Left ventricle myocardium inferior (tissue), 1 donor: ENCODE results near the gene HEXA. TPM values are rescaled to one million over a fixed set of nuclear protein-coding genes. Genes with fewer than 3 reads are reported as not detected.
A peak's percentile ranks its signal among the peaks of the same experiment; 100 is the strongest.
"Not testable (repeated sequence)": the region's sequence is repeated elsewhere in the genome, so short reads cannot be mapped to it uniquely, and the experiment has no call there.

Experiments
- DNase-seq: peaks from one replicate; pipeline ENCODE4 v3.0.0-alpha.2; 2020
- H3K27ac ChIP-seq: fragments of 200-600 bp; replicated peaks from 2 replicates; pipeline ENCODE4 v1.8.0; 2021
- H3K27me3 ChIP-seq: fragments of 200-600 bp; 2 replicates; pipeline ENCODE4 v1.8.0; 2021; ENCODE audit warnings: low read depth
- H3K36me3 ChIP-seq: fragments of 200-600 bp; 2 replicates; pipeline ENCODE4 v1.8.0; 2021
- H3K4me1 ChIP-seq: fragments of 200-600 bp; 2 replicates; pipeline ENCODE4 v1.8.0; 2021
- H3K4me3 ChIP-seq: fragments of 200-600 bp; 2 replicates; pipeline ENCODE4 v1.8.0; 2021; ENCODE audit warnings: mild to moderate bottlenecking, moderate library complexity
- H3K9me3 ChIP-seq: fragments of 200-600 bp; replicated peaks from 2 replicates; pipeline ENCODE4 v1.8.0; 2021
- intact Hi-C: fragments of 100-400 bp; cut with micrococcal nuclease; formaldehyde crosslinking; loops from one replicate; pipeline ENCODE4 v1.11.0; 2022
- long read RNA-seq: library from polyadenylated mRNA; unstranded; transcript quantifications from one replicate; pipeline ENCODE4 v2.0.0, GENCODE V29; 2021
- total RNA-seq: library from RNA; stranded (reverse); fragmentation: NEBNext Ultra II Directional; extraction: Animal tissue kit (Norgen Biotek cat#: 25700); gene quantifications from one replicate; pipeline ENCODE4 v1.2.1, GENCODE V29; 2021
- TF ChIP-seq, protein P1 (sequence below): fragments of 200-600 bp; IDR thresholded peaks from 2 replicates; pipeline ENCODE4 v1.8.0; 2021; ENCODE audit warnings: antibody characterized with exemption, mild to moderate bottlenecking, borderline replicate concordance
- donor health status: DM: no; HTN: yes; CAD: no; lungs with severe emphysema.

The HEXA gene
- total RNA-seq = 58.9 TPM
- long read RNA-seq, full-length matches to known transcripts = 84 of 95 reads
- long read RNA-seq, partial matches to known transcripts = 2 of 95 reads
- long read RNA-seq, other reads (novel, unspliced or antisense) = 9 of 95 reads

DNA sequence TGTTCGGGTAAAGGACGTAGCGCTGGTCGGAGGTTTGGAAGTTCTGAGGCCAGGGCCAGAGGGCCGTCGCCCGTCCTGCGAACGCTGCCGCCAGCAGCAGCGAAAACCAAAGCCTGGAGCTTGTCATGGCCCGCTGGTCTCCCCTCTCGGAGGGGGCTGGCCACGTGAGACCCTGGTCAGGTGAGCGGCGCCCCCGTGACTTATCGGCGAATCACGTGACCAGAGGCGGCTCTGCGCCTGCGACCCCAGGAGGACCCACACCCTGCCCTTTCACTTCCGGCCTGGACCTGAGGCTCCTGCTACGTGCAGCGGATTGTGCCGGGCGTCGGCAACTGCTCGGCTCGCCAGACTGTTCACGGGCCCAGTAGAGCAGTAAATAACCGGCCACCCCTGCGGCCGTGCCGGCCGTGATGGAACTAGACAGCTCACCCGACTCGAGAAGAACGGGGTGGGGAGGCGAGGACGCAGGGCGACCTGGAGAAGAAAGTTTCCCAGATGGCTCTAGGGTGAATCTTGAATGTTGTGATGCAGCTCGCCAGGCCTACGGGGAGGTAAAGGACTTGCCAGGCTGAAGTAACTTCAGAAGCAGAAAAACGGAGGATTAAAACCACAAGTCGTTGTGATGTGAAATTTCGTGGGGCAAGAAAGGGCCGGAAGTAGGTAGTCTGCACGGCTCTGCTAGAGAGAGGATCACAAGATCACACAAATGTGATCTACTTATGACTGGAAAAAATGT lies at the start of gene HEXA:
TSS of gene HEXA (minus strand) at position 169 of the 736 bp plus-strand sequence. CDS start at position 127, 42 bp downstream.
- H3K36me3 ChIP-seq = no peaks in the 10 kb centered on the region
- DNase-seq = peak; percentile 98
- intact Hi-C loops = no loop called here
- peak within 1 kb of the TSS; percentile 91 for H3K4me3 ChIP-seq
- peak within 1 kb of the TSS; percentile 96 for H3K27ac ChIP-seq
- no peaks in the 10 kb centered on the region for H3K9me3 ChIP-seq
- peaks cover 48% of the 10 kb centered on the region for H3K4me1 ChIP-seq
- TF ChIP-seq, protein P1, sequence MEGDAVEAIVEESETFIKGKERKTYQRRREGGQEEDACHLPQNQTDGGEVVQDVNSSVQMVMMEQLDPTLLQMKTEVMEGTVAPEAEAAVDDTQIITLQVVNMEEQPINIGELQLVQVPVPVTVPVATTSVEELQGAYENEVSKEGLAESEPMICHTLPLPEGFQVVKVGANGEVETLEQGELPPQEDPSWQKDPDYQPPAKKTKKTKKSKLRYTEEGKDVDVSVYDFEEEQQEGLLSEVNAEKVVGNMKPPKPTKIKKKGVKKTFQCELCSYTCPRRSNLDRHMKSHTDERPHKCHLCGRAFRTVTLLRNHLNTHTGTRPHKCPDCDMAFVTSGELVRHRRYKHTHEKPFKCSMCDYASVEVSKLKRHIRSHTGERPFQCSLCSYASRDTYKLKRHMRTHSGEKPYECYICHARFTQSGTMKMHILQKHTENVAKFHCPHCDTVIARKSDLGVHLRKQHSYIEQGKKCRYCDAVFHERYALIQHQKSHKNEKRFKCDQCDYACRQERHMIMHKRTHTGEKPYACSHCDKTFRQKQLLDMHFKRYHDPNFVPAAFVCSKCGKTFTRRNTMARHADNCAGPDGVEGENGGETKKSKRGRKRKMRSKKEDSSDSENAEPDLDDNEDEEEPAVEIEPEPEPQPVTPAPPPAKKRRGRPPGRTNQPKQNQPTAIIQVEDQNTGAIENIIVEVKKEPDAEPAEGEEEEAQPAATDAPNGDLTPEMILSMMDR = no peak
- no peaks in the 10 kb centered on the region for H3K27me3 ChIP-seq

DNA sequence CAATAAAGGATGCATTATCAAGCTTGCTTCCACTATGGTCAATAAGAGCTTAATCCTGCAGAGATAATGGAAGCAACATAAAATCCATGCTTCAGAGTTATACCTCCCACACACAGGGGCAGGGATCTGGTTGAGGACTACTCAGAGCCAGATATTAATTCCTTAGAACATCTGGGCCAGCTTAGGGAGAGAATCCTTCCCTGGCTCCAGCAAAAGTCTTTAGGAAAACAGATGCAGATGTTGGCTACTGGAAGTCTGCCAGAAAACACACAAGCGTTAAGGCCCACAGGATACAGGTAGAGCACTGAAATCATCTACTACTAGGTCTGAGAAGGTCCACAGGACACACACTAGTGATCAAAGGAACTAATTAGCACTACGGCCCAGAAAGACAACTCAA lies 47.4 kb upstream of the HEXA start:
- Histone ChIP-seq H3K4me3 (no peak overlapping the region), H3K27me3 (no peaks in the 10 kb centered on the region), H3K27ac (no peak overlapping the region), H3K9me3 (peaks cover 26% of the 10 kb centered on the region), H3K36me3 (no peaks in the 10 kb centered on the region), H3K4me1 (no peaks in the 10 kb centered on the region)
- intact Hi-C loops = no loop called here
- TF ChIP-seq, protein P1 = no peak
- no peak for DNase-seq

DNA sequence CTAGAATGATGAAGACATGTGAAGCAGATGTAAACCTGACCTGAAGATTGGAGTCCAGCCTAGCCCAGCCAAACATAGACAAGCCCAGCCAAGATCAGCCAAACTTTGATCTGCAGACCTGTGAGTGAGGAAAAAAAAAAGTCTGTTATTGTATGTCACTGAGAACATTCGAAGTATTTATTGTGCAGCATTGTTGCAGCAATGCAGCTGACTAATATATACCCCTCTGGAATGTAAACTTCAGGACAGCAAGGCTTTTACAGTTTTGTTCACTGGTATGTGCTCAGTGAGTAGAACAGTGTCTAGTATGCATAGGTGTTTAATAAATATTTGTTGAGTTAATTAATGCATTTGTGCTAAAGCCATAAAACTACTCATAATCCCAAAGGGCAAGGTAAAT lies 45.7 kb upstream of the HEXA start:
- H3K9me3 ChIP-seq = peaks cover 24% of the 10 kb centered on the region
- H3K27me3 ChIP-seq = no peaks in the 10 kb centered on the region
- no peak for DNase-seq
- H3K27ac ChIP-seq = no peak overlapping the region
- no peaks in the 10 kb centered on the region for H3K4me1 ChIP-seq
- no peaks in the 10 kb centered on the region for H3K36me3 ChIP-seq
- intact Hi-C loops = no loop called here
- no peak overlapping the region for H3K4me3 ChIP-seq
- TF ChIP-seq, protein P1 = no peak

DNA sequence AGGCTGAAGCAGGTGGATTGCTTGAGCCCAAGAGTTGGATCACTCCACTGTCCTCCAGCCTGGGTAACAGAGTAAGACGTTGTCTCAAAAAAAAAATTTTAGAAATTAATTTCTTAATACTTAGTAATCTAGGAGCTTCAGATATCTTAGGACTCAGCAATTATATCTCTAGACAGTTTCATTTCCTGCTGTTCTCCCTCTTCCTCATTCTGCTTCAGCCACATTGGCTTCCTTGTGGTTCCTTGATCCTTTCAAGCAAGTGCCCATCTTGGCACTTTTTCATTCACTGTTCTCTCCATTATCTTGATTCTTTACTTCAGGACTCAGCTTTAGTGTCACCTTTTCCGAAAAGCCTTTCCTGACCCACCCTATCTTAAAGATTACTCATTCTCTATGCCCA lies 44.8 kb upstream of the HEXA start:
- no peaks in the 10 kb centered on the region for H3K4me1 ChIP-seq
- intact Hi-C loops = no loop called here
- H3K36me3 ChIP-seq = no peaks in the 10 kb centered on the region
- H3K27ac ChIP-seq = no peak overlapping the region
- TF ChIP-seq, protein P1 = no peak
- H3K4me3 ChIP-seq = no peak overlapping the region
- peaks cover 15% of the 10 kb centered on the region for H3K9me3 ChIP-seq
- H3K27me3 ChIP-seq = no peaks in the 10 kb centered on the region
- DNase-seq = no peak

DNA sequence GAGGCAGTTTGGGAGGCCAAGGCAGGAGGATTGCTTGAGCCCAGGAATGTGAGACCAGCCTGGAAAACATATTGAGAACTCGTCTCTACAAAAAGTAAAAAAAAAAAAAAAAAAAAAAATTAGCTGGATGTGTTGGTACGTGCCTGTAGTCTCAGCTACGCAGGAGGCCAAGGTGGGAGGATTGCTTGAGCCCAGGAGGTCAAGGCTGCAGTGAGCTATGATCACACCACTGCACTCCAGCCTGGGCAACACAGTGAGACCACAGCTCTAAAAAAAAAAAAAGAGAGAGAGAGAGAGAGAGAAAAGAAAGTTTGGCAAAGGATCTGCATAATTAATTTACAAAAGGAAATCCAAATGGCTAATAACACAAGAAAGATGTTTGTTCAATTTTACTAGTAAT lies 44.0 kb upstream of the HEXA start:
- intact Hi-C loops, H3K27me3 ChIP-seq, H3K9me3 ChIP-seq: not testable (repeated sequence)

DNA sequence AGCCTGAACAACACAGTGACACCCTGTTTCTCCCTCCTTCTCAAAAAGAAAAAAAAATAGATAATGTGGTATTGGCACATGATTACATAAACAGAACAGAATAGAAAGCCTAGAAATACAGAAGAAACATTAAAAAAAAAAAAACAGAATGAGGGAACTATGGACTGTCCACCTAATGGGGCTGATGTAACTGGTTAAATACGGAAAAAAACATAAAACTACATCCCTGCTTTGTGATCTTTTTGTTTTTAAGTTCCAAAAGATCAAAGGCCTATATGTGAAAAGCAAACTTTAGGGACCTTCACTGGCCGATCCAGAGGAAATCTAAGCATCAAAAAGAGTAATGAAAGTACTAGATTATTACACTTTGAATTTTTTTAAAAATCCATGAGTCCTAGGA lies 39.5 kb upstream of the HEXA start:
- intact Hi-C loops = no loop called here
- Histone ChIP-seq H3K27me3 (peaks cover 11% of the 10 kb centered on the region), H3K27ac (no peak overlapping the region), H3K36me3 (no peaks in the 10 kb centered on the region), H3K4me3 (no peak overlapping the region), H3K4me1 (no peaks in the 10 kb centered on the region), H3K9me3 (peaks cover 10% of the 10 kb centered on the region)
- TF ChIP-seq, protein P1 = no peak
- no peak for DNase-seq

More for the DNA sequence above, 44.0 kb upstream of the HEXA start:
- not testable (repeated sequence) for DNase-seq, H3K27ac ChIP-seq, H3K36me3 ChIP-seq, H3K4me3 ChIP-seq, H3K4me1 ChIP-seq

DNA sequence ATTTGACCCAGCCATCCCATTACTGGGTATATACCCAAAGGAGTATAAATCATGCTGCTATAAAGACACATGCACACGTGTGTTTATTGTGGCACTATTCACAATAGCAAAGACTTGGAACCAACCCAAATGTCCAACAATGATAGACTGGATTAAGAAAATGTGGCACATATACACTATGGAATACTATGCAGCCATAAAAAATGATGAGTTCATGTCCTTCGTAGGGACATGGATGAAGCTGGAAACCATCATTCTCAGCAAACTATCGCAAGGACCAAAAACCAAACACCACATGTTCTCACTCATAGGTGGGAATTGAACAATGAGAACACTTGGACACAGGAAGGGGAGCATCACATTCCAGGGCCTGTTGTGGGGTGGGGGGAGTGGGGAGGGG lies 37.5 kb upstream of the HEXA start:
- peaks cover 31% of the 10 kb centered on the region for H3K27me3 ChIP-seq
- H3K36me3 ChIP-seq, intact Hi-C loops, H3K27ac ChIP-seq, H3K9me3 ChIP-seq, H3K4me1 ChIP-seq, DNase-seq, H3K4me3 ChIP-seq: not testable (repeated sequence)
